Measurements from ENCODE around the gene HBZ.
"Not testable (repeated sequence)": the region's sequence is repeated elsewhere in the genome, so short reads cannot be mapped to it uniquely, and the experiment has no call there.

HBZ gene

DNA sequence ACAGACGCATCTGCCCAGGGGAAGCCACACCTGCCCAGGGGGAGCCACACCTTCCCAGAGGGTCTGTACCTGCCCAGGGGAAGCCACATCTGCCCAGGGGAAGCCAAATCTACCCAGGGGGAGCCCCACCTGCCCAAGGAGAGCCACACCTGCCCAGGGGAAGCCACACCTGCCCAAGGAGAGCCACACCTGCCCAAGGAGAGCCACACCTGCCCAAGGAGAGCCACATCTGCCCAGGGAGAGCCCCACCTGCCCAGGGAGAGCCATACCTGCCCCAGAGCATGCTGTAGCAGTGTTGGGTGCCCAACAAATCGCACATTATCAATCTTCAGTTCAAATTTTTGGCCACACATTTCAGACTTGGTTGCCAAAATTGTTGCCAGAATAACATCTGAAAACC is 33.6 kb upstream of the HBZ start:
- 95 to 100% methylated on average over 1 to 2 of the region's 2 CpGs for WGBS, 2 experiments (ENCODE audit: insufficient coverage in 2 of 2)
- Histone ChIP-seq H3K36me3 (ENCODE audit: control insufficient read depth, insufficient read depth, low read length) (peaks cover 22% of the 10 kb centered on the region), H3K4me1 (ENCODE audit: control insufficient read depth, insufficient read depth, low read length, poor library complexity, severe bottlenecking) (peaks cover 2% of the 10 kb centered on the region), H3K27ac (ENCODE audit: low read depth, low read length, severe bottlenecking) (no peak overlapping the region), H3K9me3 (ENCODE audit: control insufficient read depth, low read length) (no peaks in the 10 kb centered on the region), H3K4me3 (ENCODE audit: extremely low read depth, insufficient read depth, low read length, poor library complexity, severe bottlenecking) (no peak overlapping the region)

DNA sequence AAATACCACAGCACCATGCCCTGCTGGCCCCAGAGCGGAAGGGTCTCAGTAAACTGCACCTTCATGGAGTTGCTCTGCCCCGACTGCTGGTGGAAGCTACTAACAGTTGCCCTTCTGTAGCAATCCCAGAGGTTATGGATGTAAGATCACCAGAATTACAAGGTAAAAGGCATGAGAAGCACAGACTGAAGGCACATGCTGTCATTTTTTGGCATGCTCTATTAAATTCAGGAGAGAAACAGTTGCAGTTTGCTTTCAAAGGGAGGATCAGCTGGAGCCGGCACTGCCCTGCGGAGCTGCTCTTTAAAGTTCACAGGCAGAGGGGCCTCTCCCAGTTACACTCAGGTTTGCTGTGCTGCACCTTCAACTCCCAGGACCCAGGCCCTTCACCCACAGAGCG is 33.1 kb upstream of the HBZ start:
- WGBS, 2 experiments (ENCODE audit: insufficient coverage in 2 of 2) = 93 to 100% methylated on average over 3 of the region's 5 CpGs

DNA sequence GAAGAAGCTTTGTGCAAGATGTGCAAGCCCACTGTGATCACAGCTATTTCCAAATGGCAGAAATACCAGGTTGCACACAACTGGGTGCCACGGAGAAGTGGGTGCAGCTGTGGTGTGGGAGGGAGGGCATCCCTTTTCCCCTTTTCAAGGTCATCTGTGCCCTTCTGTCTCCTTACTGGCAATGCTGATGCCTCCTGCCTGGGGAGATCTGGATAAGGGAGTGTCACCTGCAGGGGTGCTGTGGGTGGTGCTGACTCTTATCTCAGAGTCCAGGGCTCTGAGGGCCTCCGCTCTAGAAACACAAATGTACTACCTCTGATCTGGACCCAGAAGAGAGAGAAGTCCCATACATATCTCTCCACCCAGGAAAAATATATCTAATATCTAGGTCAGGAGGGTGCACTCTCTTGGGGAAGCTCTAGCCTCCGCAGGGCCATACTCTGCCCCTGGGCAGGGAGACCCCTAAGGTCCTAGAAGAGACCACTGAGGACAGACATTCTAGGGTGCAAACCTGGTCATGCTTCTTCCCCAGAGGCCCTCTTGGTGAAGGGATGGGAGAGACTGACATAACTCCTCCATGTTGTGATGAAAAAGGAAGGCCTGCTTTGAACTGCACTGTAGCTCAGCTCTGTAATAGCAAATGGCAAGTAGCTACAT is 32.5 kb upstream of the HBZ start:
- 73 to 85% methylated on average over 2 of the region's 3 CpGs for WGBS, 2 experiments (ENCODE audit: insufficient coverage in 2 of 2)
- H3K27ac ChIP-seq (ENCODE audit: low read depth, low read length, severe bottlenecking) = no peak overlapping the region
- no peak overlapping the region for H3K4me3 ChIP-seq (ENCODE audit: extremely low read depth, insufficient read depth, low read length, poor library complexity, severe bottlenecking)
- no peaks in the 10 kb centered on the region for H3K9me3 ChIP-seq (ENCODE audit: control insufficient read depth, low read length)
- H3K4me1 ChIP-seq (ENCODE audit: control insufficient read depth, insufficient read depth, low read length, poor library complexity, severe bottlenecking) = no peaks in the 10 kb centered on the region
- peaks cover 17% of the 10 kb centered on the region for H3K36me3 ChIP-seq (ENCODE audit: control insufficient read depth, insufficient read depth, low read length)

More for the DNA sequence above, 33.1 kb upstream of the HBZ start:
- no peaks in the 10 kb centered on the region for H3K9me3 ChIP-seq (ENCODE audit: control insufficient read depth, low read length)
- no peaks in the 10 kb centered on the region for H3K4me1 ChIP-seq (ENCODE audit: control insufficient read depth, insufficient read depth, low read length, poor library complexity, severe bottlenecking)
- H3K36me3 ChIP-seq (ENCODE audit: control insufficient read depth, insufficient read depth, low read length) = peaks cover 21% of the 10 kb centered on the region
- H3K27ac ChIP-seq (ENCODE audit: low read depth, low read length, severe bottlenecking) = no peak overlapping the region
- no peak overlapping the region for H3K4me3 ChIP-seq (ENCODE audit: extremely low read depth, insufficient read depth, low read length, poor library complexity, severe bottlenecking)

DNA sequence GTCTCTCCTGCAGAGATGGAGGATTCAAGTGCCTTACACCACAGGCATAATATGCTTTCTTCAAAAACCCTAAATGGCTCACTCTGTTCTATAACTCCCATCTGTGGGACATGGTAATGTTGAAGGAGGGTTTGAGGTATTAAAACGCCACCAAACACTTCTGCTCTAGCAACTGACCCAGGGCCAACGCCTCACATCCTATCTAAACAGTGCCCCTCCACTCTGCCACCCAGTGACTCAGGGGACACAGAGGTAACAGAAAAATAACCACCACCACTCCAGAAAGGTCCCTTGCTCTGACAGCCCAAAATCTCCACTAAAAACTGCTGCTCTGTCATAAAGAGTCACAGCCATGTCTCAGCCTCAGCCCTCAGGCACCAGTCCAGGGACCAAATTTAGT is 31.7 kb upstream of the HBZ start:
- H3K4me3 ChIP-seq (ENCODE audit: extremely low read depth, insufficient read depth, low read length, poor library complexity, severe bottlenecking) = no peak overlapping the region
- H3K36me3 ChIP-seq (ENCODE audit: control insufficient read depth, insufficient read depth, low read length) = peaks cover 17% of the 10 kb centered on the region
- 80% methylated on average over 1 of the region's 2 CpGs for WGBS, 2 experiments (ENCODE audit: insufficient coverage in 2 of 2)
- no peak overlapping the region for H3K27ac ChIP-seq (ENCODE audit: low read depth, low read length, severe bottlenecking)
- no peaks in the 10 kb centered on the region for H3K9me3 ChIP-seq (ENCODE audit: control insufficient read depth, low read length)
- H3K4me1 ChIP-seq (ENCODE audit: control insufficient read depth, insufficient read depth, low read length, poor library complexity, severe bottlenecking) = no peaks in the 10 kb centered on the region

DNA sequence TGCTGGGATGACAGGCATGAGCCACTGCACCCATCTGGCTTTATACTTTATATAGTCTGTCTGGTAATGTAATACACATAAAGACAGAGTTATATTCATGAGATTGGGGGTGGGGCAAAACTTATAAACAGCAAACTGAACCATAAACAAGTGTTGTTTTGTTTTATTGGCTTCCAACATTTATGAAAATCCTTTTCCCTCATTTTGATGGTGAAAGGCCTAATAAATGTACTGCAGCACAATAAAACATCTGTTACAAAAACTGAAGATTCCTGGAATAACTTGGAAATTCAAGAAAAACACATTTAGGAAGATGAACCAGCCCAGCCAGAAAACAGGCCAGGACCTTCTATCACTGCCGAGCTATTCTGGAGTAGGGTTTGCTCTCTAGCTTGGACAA is 30.1 kb upstream of the HBZ start:
- Histone ChIP-seq H3K36me3 (ENCODE audit: control insufficient read depth, insufficient read depth, low read length) (peaks cover 2% of the 10 kb centered on the region), H3K9me3 (ENCODE audit: control insufficient read depth, low read length) (no peaks in the 10 kb centered on the region), H3K27ac (ENCODE audit: low read depth, low read length, severe bottlenecking) (no peak overlapping the region), H3K4me1 (ENCODE audit: control insufficient read depth, insufficient read depth, low read length, poor library complexity, severe bottlenecking) (no peaks in the 10 kb centered on the region), H3K4me3 (ENCODE audit: extremely low read depth, insufficient read depth, low read length, poor library complexity, severe bottlenecking) (no peak overlapping the region)
- no CpG with 5 or more reads among the region's 1 CpG for WGBS, 2 experiments (ENCODE audit: insufficient coverage in 2 of 2)

DNA sequence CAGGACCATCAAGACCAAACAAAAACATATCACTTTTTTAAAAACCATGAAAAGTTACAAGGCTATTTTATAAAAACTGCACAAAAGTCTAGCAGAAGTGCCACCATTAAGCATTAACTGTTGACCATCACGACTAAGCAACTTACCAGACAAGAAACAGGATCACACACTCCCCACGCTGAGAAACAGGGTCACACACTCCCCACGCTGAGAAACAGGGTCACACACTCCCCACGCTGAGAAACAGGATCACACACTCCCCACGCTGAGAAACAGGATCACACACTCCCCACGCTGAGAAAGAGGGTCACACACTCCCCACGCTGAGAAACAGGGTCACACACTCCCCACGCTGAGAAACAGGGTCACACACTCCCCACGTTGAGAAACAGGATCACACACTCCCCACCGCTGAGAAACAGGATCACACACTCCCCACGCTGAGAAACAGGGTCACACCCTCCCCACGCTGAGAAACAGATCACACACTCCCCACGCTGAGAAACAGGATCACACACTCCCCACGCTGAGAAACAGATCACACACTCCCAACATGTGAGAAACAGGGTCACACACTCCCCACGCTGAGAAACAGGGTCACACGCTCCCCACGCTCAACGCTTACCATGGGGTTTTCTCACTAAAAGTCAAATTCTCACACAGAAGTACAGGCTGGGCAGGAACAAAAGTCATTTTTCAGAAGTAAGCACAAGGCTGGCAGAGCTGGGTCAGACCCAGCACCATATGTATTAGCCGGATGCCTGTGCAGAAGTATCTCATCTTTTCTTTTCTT is 28.7 kb upstream of the HBZ start:
- not testable (repeated sequence) for H3K4me3 ChIP-seq (ENCODE audit: extremely low read depth, insufficient read depth, low read length, poor library complexity, severe bottlenecking); H3K36me3 ChIP-seq (ENCODE audit: control insufficient read depth, insufficient read depth, low read length); H3K9me3 ChIP-seq (ENCODE audit: control insufficient read depth, low read length); H3K4me1 ChIP-seq (ENCODE audit: control insufficient read depth, insufficient read depth, low read length, poor library complexity, severe bottlenecking); H3K27ac ChIP-seq (ENCODE audit: low read depth, low read length, severe bottlenecking)
- WGBS, 2 experiments (ENCODE audit: insufficient coverage in 2 of 2) = 81 to 84% methylated on average over 8 of the region's 19 CpGs

DNA sequence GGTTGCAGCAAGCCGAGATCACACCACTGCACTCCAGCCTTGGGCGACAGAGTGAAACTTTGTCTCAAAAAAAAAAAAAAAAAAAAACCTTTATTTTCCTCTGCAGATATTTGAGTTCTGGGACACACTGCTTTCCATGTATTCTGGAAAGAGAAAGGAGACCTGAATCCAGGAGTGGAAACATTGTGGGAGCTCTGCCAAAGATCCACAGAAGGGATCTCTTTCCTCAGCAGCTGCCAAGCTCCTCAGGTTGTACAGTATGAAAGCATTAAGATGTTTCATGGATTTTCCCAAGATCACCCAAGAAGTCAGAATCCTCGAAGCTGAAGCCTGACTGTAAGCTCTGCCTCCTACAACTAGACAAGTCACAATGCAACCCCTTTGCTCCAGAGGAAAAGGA is 27.4 kb upstream of the HBZ start:
- 96 to 100% methylated on average over 2 to 3 of the region's 3 CpGs for WGBS, 2 experiments (ENCODE audit: insufficient coverage in 2 of 2)
- no peaks in the 10 kb centered on the region for H3K36me3 ChIP-seq (ENCODE audit: control insufficient read depth, insufficient read depth, low read length)
- no peak overlapping the region for H3K27ac ChIP-seq (ENCODE audit: low read depth, low read length, severe bottlenecking)
- H3K4me1 ChIP-seq (ENCODE audit: control insufficient read depth, insufficient read depth, low read length, poor library complexity, severe bottlenecking) = no peaks in the 10 kb centered on the region
- H3K9me3 ChIP-seq (ENCODE audit: control insufficient read depth, low read length) = no peaks in the 10 kb centered on the region
- no peak overlapping the region for H3K4me3 ChIP-seq (ENCODE audit: extremely low read depth, insufficient read depth, low read length, poor library complexity, severe bottlenecking)

DNA sequence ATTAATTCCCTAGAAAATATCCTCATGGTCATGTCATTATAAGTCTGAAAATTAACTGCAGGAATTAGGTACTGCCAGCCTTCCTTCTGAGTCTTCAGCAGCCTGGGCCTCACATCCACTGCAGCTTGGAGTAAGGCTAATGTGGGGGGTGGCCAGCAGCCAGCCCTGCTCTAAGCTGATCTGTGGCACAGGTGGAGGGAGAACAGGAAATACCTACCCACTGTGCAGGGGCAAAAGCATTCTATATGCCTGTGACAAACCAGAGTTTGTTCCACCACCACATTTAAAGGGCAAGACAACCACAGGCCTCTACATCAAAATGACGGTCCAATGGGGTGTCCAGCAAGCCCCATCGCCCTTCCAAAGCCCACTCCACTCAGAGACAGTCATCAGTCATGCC is 23.4 kb upstream of the HBZ start:
- Histone ChIP-seq H3K4me3 (ENCODE audit: extremely low read depth, insufficient read depth, low read length, poor library complexity, severe bottlenecking) (no peak overlapping the region), H3K4me1 (ENCODE audit: control insufficient read depth, insufficient read depth, low read length, poor library complexity, severe bottlenecking) (no peaks in the 10 kb centered on the region), H3K27ac (ENCODE audit: low read depth, low read length, severe bottlenecking) (no peak overlapping the region), H3K36me3 (ENCODE audit: control insufficient read depth, insufficient read depth, low read length) (no peaks in the 10 kb centered on the region), H3K9me3 (ENCODE audit: control insufficient read depth, low read length) (no peaks in the 10 kb centered on the region)
- WGBS, 2 experiments (ENCODE audit: insufficient coverage in 2 of 2) = 87 to 100% methylated on average over 2 of the region's 2 CpGs

DNA sequence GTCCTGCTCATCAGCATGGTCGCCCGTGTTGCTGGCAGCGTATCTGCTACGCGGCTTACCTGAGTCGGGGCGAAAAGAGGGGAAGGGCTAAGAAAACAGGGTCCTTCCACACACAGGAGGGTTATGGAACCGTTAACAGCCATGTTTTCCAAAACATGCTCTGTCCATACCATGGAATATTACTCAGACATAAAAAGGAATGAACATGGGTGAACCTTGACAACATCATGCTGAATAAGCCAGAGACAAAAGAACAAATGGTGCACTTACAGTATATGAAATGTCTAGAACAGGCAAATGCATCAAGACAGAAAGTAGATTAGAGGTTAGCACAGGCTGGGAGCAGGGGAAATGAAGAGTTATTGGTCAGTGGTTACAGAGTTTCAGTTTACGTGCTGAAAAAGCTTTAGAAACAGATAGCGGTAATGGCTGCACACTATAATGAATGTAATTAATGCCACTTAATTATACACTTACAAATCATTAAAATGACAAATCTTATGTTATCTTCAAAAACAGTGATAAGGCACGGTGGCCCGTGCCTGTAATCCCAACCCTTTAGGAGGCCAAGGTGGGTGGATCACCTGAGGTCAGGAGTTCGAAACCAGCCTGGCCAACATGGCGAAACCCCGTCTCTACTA is 21.8 kb upstream of the HBZ start:
- Histone ChIP-seq H3K36me3 (ENCODE audit: control insufficient read depth, insufficient read depth, low read length) (no peaks in the 10 kb centered on the region), H3K27ac (ENCODE audit: low read depth, low read length, severe bottlenecking) (no peak overlapping the region), H3K4me3 (ENCODE audit: extremely low read depth, insufficient read depth, low read length, poor library complexity, severe bottlenecking) (no peak overlapping the region), H3K4me1 (ENCODE audit: control insufficient read depth, insufficient read depth, low read length, poor library complexity, severe bottlenecking) (no peaks in the 10 kb centered on the region), H3K9me3 (ENCODE audit: control insufficient read depth, low read length) (no peaks in the 10 kb centered on the region)
- WGBS, 2 experiments (ENCODE audit: insufficient coverage in 2 of 2) = 94 to 98% methylated on average over 12 to 13 of the region's 15 CpGs

DNA sequence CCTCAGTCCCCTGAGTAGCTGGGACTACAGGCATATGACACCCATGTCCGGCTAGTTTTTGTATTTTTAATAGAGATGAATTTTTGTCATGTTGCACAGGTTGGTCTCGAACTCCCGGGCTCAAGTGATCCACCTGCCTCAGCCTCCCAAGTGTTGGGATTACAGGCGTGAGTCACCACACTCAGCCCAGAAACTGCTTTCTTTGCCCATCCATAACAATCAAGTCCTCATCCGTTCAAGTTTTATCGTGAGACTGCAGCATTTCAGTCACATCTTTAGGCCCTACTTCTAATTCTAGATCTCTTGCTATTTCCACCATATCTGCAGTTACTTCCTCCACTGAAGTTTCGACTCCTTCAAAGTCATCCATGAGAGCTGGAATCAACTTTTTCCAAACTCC is 20.3 kb upstream of the HBZ start:
- H3K4me1 ChIP-seq (ENCODE audit: control insufficient read depth, insufficient read depth, low read length, poor library complexity, severe bottlenecking) = no peaks in the 10 kb centered on the region
- H3K27ac ChIP-seq (ENCODE audit: low read depth, low read length, severe bottlenecking) = no peak overlapping the region
- H3K36me3 ChIP-seq (ENCODE audit: control insufficient read depth, insufficient read depth, low read length) = no peaks in the 10 kb centered on the region
- no peak overlapping the region for H3K4me3 ChIP-seq (ENCODE audit: extremely low read depth, insufficient read depth, low read length, poor library complexity, severe bottlenecking)
- WGBS, 2 experiments (ENCODE audit: insufficient coverage in 2 of 2) = 91 to 94% methylated on average over 6 to 7 of the region's 7 CpGs
- no peaks in the 10 kb centered on the region for H3K9me3 ChIP-seq (ENCODE audit: control insufficient read depth, low read length)

DNA sequence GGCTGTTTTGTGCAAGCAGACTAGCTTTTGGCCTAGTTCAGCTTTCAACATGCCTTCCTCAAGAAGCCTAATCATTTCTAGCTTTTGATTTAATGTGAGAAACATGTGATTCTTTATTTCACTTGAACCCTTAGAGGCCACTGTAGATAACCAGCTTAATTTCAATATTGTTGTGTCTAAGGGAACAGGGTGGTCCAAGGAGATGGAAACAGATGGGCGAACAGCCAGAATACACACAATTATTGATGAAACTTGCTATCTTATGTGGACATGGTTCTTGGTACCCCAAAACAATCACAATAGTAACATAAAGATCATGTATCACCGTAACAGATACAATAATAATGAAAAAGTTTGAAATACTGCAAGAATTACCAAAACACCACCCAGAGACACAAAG is 18.7 kb upstream of the HBZ start:
- no CpG with 5 or more reads among the region's 2 CpGs for WGBS, 2 experiments (ENCODE audit: insufficient coverage in 2 of 2)
- H3K27ac ChIP-seq (ENCODE audit: low read depth, low read length, severe bottlenecking) = no peak overlapping the region
- no peaks in the 10 kb centered on the region for H3K36me3 ChIP-seq (ENCODE audit: control insufficient read depth, insufficient read depth, low read length)
- no peaks in the 10 kb centered on the region for H3K9me3 ChIP-seq (ENCODE audit: control insufficient read depth, low read length)
- H3K4me3 ChIP-seq (ENCODE audit: extremely low read depth, insufficient read depth, low read length, poor library complexity, severe bottlenecking) = no peak overlapping the region
- no peaks in the 10 kb centered on the region for H3K4me1 ChIP-seq (ENCODE audit: control insufficient read depth, insufficient read depth, low read length, poor library complexity, severe bottlenecking)
